Peyer's patch (tissue), 4 donors: Measurements from ENCODE around the gene KL. TPM values are rescaled to one million over a fixed set of nuclear protein-coding genes. Genes with fewer than 3 reads are reported as not detected.

Experiments used
- DNase-seq, 3 donors: peaks; one replicate each; pipeline ENCODE4 v3.0.0-alpha.2; 2017 to 2019
- H3K27ac ChIP-seq, 4 donors: fragments of 200-600 bp; sonication (generic); one replicate each; pipeline ENCODE4 v1.5.1; 2016 to 2019
- H3K27me3 ChIP-seq, 2 donors: fragments of 200-600 bp; sonication (generic); one replicate each; pipeline ENCODE4 v1.5.1; 2019
- H3K36me3 ChIP-seq, 3 donors: fragments of 200-600 bp; sonication (generic); one replicate each; pipeline ENCODE4 v1.5.1; 2016 to 2019
- H3K4me1 ChIP-seq, 4 donors: fragments of 200-600 bp; sonication (generic); one replicate each; pipeline ENCODE4 v1.5.1; 2016 to 2019
- H3K4me3 ChIP-seq, 4 donors: fragments of 200-600 bp; sonication (generic); 1 replicate in 3 of 4; 2 replicates in 1 of 4; pipeline ENCODE4 v1.5.1; 2016 to 2019; ENCODE audit warnings: mild to moderate bottlenecking in 1 of 4
- H3K9me3 ChIP-seq, 4 donors: fragments of 200-600 bp; sonication (generic); one replicate each; pipeline ENCODE4 v1.5.1; 2016 to 2019; ENCODE audit warnings: mild to moderate bottlenecking in 1 of 4
- CTCF ChIP-seq, 6 experiments: fragments of 450-650 bp in 4 of 6; fragments of 200-600 bp in 2 of 6; sonication (generic) in 1 of 6; IDR thresholded peaks; one replicate each; pipeline ENCODE4 v1.5.1; 2017 to 2019; ENCODE audit warnings: antibody characterized with exemption in 6 of 6, mild to moderate bottlenecking in 3 of 6, moderate library complexity in 1 of 6
- POLR2A ChIP-seq, 2 donors: fragments of 450-650 bp; IDR thresholded peaks; one replicate each; pipeline ENCODE4 v1.5.1; 2017; ENCODE audit warnings: antibody characterized with exemption in 2 of 2, mild to moderate bottlenecking in 2 of 2, moderate library complexity in 2 of 2
- total RNA-seq, 4 donors: library from RNA; depleted of rRNA; stranded (reverse); fragments of >200 nt; gene quantifications; one replicate each; pipeline ENCODE4 v1.1.0, GENCODE V29; 2016

Gene KL
- total RNA-seq, 4 donors from 2014 or later = 2.5 to 7.0 (median 4.9) TPM

GRCh38 chr13:32984857-32985626 is 31.2 kb upstream of the KL start:
- Histone ChIP-seq H3K27me3 (no peaks in the 10 kb centered on the region), H3K9me3 (no peaks in the 10 kb centered on the region), H3K36me3 (no peaks in the 10 kb centered on the region), H3K27ac (peak overlapping the region in 1 of 4 donors; percentile 30), H3K4me1 (no peaks in the 10 kb centered on the region), H3K4me3 (no peak overlapping the region)
- no peak for TF ChIP-seq CTCF (IDR thresholded peaks at IDR 0.05)
- TF ChIP-seq POLR2A (IDR thresholded peaks at IDR 0.05) = no peak
- no peak for DNase-seq

GRCh38 chr13:32986552-32986951 is 29.7 kb upstream of the KL start:
- Histone ChIP-seq H3K4me3 (no peak overlapping the region), H3K4me1 (no peaks in the 10 kb centered on the region), H3K9me3 (no peaks in the 10 kb centered on the region), H3K27me3 (no peaks in the 10 kb centered on the region), H3K36me3 (no peaks in the 10 kb centered on the region), H3K27ac (no peak overlapping the region)
- TF ChIP-seq POLR2A (IDR thresholded peaks at IDR 0.05) (no peak), CTCF (IDR thresholded peaks at IDR 0.05) (no peak)
- DNase-seq = no peak

- Histone ChIP-seq H3K36me3 (no peaks in the 10 kb centered on the region), H3K27me3 (no peaks in the 10 kb centered on the region), H3K27ac (no peak overlapping the region), H3K4me3 (no peak overlapping the region), H3K4me1 (no peaks in the 10 kb centered on the region), H3K9me3 (no peaks in the 10 kb centered on the region)
- TF ChIP-seq CTCF (IDR thresholded peaks at IDR 0.05) (no peak), POLR2A (IDR thresholded peaks at IDR 0.05) (no peak)
- DNase-seq = no peak
Observed at GRCh38 chr13:32987462-32987861, 28.8 kb upstream of the KL start.

- H3K36me3 ChIP-seq = no peaks in the 10 kb centered on the region
- no peaks in the 10 kb centered on the region for H3K4me1 ChIP-seq
- no peak for TF ChIP-seq CTCF (IDR thresholded peaks at IDR 0.05)
- no peak for TF ChIP-seq POLR2A (IDR thresholded peaks at IDR 0.05)
- no peaks in the 10 kb centered on the region for H3K27me3 ChIP-seq
- no peak for DNase-seq
- no peaks in the 10 kb centered on the region for H3K9me3 ChIP-seq
- H3K27ac ChIP-seq = no peak overlapping the region
- H3K4me3 ChIP-seq = no peak overlapping the region
Observed at GRCh38 chr13:32988608-32989289, 27.5 kb upstream of the KL start.

- Histone ChIP-seq H3K9me3 (no peaks in the 10 kb centered on the region), H3K36me3 (no peaks in the 10 kb centered on the region), H3K27ac (no peak overlapping the region), H3K4me1 (no peaks in the 10 kb centered on the region), H3K27me3 (no peaks in the 10 kb centered on the region), H3K4me3 (no peak overlapping the region)
- DNase-seq = no peak
- no peak for TF ChIP-seq POLR2A (IDR thresholded peaks at IDR 0.05)
- TF ChIP-seq CTCF (IDR thresholded peaks at IDR 0.05) = no peak
Observed at GRCh38 chr13:32989290-32989667, 26.9 kb upstream of the KL start.
